ENCODE results near the gene CDH24. TPM values are rescaled to one million over a fixed set of nuclear protein-coding genes. Genes with fewer than 3 reads are reported as not detected.

The CDH24 gene
- total and polyA plus RNA-seq, 2 of the 8 experiments (the other 6 are each of a cell fraction or from before 2014, with no cell fraction given) = 18.1 to 27.6 TPM

DNA sequence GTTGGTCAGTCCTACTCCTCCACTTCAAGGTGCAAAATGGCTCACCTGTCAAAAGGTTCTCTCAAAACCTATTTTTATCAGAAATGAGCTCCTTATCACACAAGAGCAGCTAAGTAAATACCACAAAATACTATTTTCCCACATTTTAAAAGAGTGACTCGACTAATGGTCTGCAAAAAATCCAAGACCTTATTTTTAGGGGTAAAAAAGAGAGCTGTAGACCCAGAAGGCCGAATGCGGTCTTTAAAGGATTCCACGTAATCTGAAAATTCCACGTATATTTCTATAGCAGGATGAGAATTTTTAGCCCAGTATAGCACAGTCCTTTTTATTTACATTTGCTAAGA lies 51.2 kb downstream of the CDH24 start:
- DNase-seq (ENCODE audit: low read depth in 1 of 2, low spot score in 2 of 2) (no peak), FAIRE-seq (no peak)
- Histone ChIP-seq H3K9ac (replicated peaks in 1 of 4; ENCODE audit: extremely low read depth in 1 of 4, low read depth in 3 of 4, low read length in 3 of 4) (peak overlapping the region in 2 of 4 experiments; percentile 92 to 95; a peak in 4 of 7 replicates), H3K23ac (ENCODE audit: insufficient read length) (no peak overlapping the region), H4K5ac (ENCODE audit: insufficient read length, low read depth, low read length) (no peak overlapping the region), H2AFZ (ENCODE audit: low read length) (no peak overlapping the region), H3K27me3 (replicated peaks in 1 of 4; ENCODE audit: control insufficient read depth in 3 of 4, extremely low read depth in 1 of 4, insufficient read depth in 3 of 4, low read length in 3 of 4) (no peaks in the 10 kb centered on the region), H4K8ac (ENCODE audit: extremely low read depth, insufficient read depth, low read length) (no peak overlapping the region), H2BK15ac (ENCODE audit: low read length) (no peak overlapping the region), H3K4me3 (ENCODE audit: extremely low read depth in 1 of 4, insufficient read depth in 2 of 4, low read depth in 3 of 4, low read length in 4 of 4) (peak overlapping the region; percentile 73 to 85 (median 76)), H3K23me2 (ENCODE audit: low read depth, low read length) (peaks cover 6% of the 10 kb centered on the region), H3K14ac (ENCODE audit: insufficient read length) (no peak overlapping the region), H2BK20ac (ENCODE audit: low read length) (no peak overlapping the region), H3K4ac (replicated peaks; ENCODE audit: insufficient read length, low read depth, low read length) (no peak overlapping the region), H4K20me1 (replicated peaks in 1 of 2; ENCODE audit: control insufficient read depth in 1 of 2, insufficient read depth in 2 of 2, low read length in 2 of 2) (no peaks in the 10 kb centered on the region), H3K18ac (ENCODE audit: extremely low read depth, low read length) (no peak overlapping the region), H2BK5ac (ENCODE audit: low read depth, low read length) (no peak overlapping the region; the same call in 1 of the 2 replicates), H3K4me2 (ENCODE audit: insufficient read depth in 1 of 2, low read depth in 2 of 2, low read length in 2 of 2) (peak overlapping the region; percentile 80 to 82), H2BK120ac (replicated peaks; ENCODE audit: low read depth, low read length) (no peak overlapping the region), H3K36me3 (ENCODE audit: control insufficient read depth in 2 of 4, insufficient read depth in 4 of 4, low read length in 3 of 4) (no peaks in the 10 kb centered on the region), H4K91ac (replicated peaks; ENCODE audit: insufficient read length, low read length) (no peak overlapping the region), H3K4me1 (replicated peaks in 1 of 4; ENCODE audit: control insufficient read depth in 3 of 4, insufficient read depth in 4 of 4, low read length in 3 of 4) (peaks cover 4 to 7% (median 6%) of the 10 kb centered on the region in 4 experiments; a peak in 4 of 7 replicates), H3K79me2 (ENCODE audit: control insufficient read depth in 1 of 2, insufficient read depth in 2 of 2, low read length in 2 of 2) (no peaks in the 10 kb centered on the region), H3K9me3 (ENCODE audit: insufficient read depth in 2 of 2, low read depth in 1 of 2, low read length in 1 of 2) (no peaks in the 10 kb centered on the region), H2BK12ac (ENCODE audit: low read depth, low read length) (no peak overlapping the region), H3K56ac (replicated peaks; ENCODE audit: insufficient read length, low read depth, low read length) (no peak overlapping the region), H3K27ac (ENCODE audit: low read depth, low read length) (no peak overlapping the region), H2AK5ac (ENCODE audit: low read depth, low read length) (no peak overlapping the region), H3K79me1 (ENCODE audit: low read depth, low read length) (no peaks in the 10 kb centered on the region)
- ChIA-PET POLR2A (ENCODE audit: partially characterized antibody) (interaction anchor here (1.0 to 4.1 kb wide), 24 partner anchors 10 to 244 kb away, joined by 3 to 99 read pairs (median 8); partner anchors contain the start of genes ACIN1, AJUBA, C14orf119 and HAUS4), CTCF (ENCODE audit: partially characterized antibody) (interaction anchor here (0.6 to 4.1 kb wide), 17 partner anchors 10 to 231 kb away, joined by 3 to 60 read pairs (median 6); partner anchors contain the start of genes AJUBA, PSMB11 and PSMB5)
- TF ChIP-seq EP300 (IDR thresholded peaks at IDR 0.05; ENCODE audit: borderline replicate concordance in 1 of 2, low read depth in 2 of 2, low read length in 2 of 2) = no peak
- no peak for TF ChIP-seq HDAC2 (IDR thresholded peaks at IDR 0.05; ENCODE audit: borderline replicate concordance in 1 of 2, low read depth in 2 of 2, low read length in 2 of 2)
- no peak for TF ChIP-seq EGR1 (IDR thresholded peaks at IDR 0.05; ENCODE audit: borderline replicate concordance, low read depth, low read length)
- WGBS, 2 experiments (ENCODE audit: extremely low coverage in 1 of 2, insufficient coverage in 1 of 2, insufficient read length in 1 of 2, insufficient replicate concordance in 2 of 2, low coverage in 1 of 2, low lambda C conversion rate in 2 of 2, missing lambda C conversion rate in 1 of 2) = 74% methylated on average over 5 of the region's 5 CpGs; no CpG with 5 or more reads in 1 of the 2 experiments

Data from H1 (cell line).